ENCODE measurements around the gene CIART. TPM values are rescaled to one million over a fixed set of nuclear protein-coding genes. Genes with fewer than 3 reads are reported as not detected.
A peak's percentile ranks its signal among the peaks of the same experiment; 100 is the strongest.

Gene CIART
- total RNA-seq, 2 donors from 2014 or later = 0.66 to 1.3 TPM

DNA sequence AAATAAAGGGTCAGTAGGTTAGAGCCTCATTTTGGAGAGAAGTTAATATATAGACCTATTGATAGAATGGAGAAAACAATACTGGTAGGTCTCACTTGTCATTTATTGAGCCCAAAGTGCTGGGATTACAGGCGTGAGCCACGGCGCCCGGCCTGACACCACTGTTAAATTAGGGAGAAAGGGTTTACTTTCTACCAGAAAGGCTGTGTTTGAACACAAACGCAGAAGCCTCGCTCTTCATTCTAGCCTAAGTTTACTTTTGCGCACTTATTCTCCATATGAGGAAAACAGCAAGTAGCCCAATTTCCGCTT is 38.3 kb downstream of the CIART start:
- no peak for DNase-seq
- Histone ChIP-seq H3K9me3 (no peaks in the 10 kb centered on the region), H3K27me3 (no peaks in the 10 kb centered on the region), H3K27ac (peak overlapping the region in 3 of 4 donors; percentile 65 to 93 (median 88)), H3K4me3 (peak overlapping the region in 1 of 2 donors; percentile 89), H3K36me3 (replicated peaks in 1 of 2; ENCODE audit: insufficient read depth in 1 of 2, low read depth in 2 of 2) (peaks cover 3 to 5% of the 10 kb centered on the region in 2 donors), H3K4me1 (peaks cover 21% of the 10 kb centered on the region)
- TF ChIP-seq, protein P1, sequence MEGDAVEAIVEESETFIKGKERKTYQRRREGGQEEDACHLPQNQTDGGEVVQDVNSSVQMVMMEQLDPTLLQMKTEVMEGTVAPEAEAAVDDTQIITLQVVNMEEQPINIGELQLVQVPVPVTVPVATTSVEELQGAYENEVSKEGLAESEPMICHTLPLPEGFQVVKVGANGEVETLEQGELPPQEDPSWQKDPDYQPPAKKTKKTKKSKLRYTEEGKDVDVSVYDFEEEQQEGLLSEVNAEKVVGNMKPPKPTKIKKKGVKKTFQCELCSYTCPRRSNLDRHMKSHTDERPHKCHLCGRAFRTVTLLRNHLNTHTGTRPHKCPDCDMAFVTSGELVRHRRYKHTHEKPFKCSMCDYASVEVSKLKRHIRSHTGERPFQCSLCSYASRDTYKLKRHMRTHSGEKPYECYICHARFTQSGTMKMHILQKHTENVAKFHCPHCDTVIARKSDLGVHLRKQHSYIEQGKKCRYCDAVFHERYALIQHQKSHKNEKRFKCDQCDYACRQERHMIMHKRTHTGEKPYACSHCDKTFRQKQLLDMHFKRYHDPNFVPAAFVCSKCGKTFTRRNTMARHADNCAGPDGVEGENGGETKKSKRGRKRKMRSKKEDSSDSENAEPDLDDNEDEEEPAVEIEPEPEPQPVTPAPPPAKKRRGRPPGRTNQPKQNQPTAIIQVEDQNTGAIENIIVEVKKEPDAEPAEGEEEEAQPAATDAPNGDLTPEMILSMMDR (IDR thresholded peaks at IDR 0.05) = no peak
- no peak for TF ChIP-seq POLR2A (IDR thresholded peaks at IDR 0.05)
- intact Hi-C loops (cut with DNase I) = no loop called here
- 66 to 83% methylated on average over 8 of the region's 8 CpGs for WGBS, 2 donors
- no peak for ATAC-seq

DNA sequence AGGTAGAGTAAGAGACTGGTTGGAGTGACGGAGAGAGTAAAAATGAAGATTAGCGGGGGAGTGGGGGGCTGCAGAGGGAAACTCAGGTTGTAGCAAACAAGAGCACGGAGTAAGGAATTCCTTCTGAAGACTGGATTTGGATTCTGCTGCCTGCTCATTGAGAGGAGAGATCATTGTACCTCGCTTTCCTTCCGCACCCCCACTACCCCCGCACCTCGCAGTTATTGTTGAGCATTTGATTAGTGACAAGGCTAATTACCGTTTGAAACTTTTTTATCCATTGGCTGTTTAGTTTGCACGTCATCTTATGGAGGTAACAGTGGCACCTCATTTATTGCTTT is 39.4 kb downstream of the CIART start:
- peaks cover 10 to 11% of the 10 kb centered on the region in 2 donors for H3K36me3 ChIP-seq (replicated peaks in 1 of 2; ENCODE audit: insufficient read depth in 1 of 2, low read depth in 2 of 2)
- TF ChIP-seq, protein P1 (IDR thresholded peaks at IDR 0.05) = no peak
- no peak for TF ChIP-seq POLR2A (IDR thresholded peaks at IDR 0.05)
- H3K9me3 ChIP-seq = no peaks in the 10 kb centered on the region
- peaks cover 21% of the 10 kb centered on the region for H3K4me1 ChIP-seq
- H3K27ac ChIP-seq = peak overlapping the region; percentile 47 to 93 (median 76)
- intact Hi-C loops (cut with DNase I) = no loop called here
- DNase-seq = no peak
- 0 to 2% methylated on average over 9 of the region's 9 CpGs for WGBS, 2 donors
- peak overlapping the region; percentile 57 to 89 for H3K4me3 ChIP-seq
- no peaks in the 10 kb centered on the region for H3K27me3 ChIP-seq
- no peak for ATAC-seq

DNA sequence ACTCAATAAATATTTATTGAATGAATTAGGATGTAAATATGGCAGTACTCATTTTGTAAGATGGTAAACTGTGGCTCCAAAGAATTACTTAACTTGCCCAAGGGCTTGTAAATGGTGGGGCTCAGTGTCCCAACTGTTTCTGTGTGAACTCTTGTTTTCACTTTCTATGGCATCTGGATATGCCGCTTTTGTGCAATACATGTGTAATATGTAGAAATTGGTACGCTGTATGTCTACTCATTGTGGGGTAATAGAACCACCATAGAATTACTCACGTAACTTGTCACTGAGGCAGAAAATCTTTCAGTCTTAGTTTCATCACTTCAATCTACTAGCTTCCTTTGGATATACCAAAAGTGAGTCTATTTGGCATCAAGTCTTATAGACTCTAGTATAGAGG is 40.0 kb downstream of the CIART start:
- no peak for ATAC-seq
- 78 to 90% methylated on average over 3 of the region's 3 CpGs for WGBS, 2 donors
- TF ChIP-seq, protein P1 (IDR thresholded peaks at IDR 0.05) = no peak
- TF ChIP-seq POLR2A (IDR thresholded peaks at IDR 0.05) = no peak
- H3K4me1 ChIP-seq = peaks cover 21% of the 10 kb centered on the region
- H3K9me3 ChIP-seq = no peaks in the 10 kb centered on the region
- peaks cover 10 to 13% of the 10 kb centered on the region in 2 donors for H3K36me3 ChIP-seq (replicated peaks in 1 of 2; ENCODE audit: insufficient read depth in 1 of 2, low read depth in 2 of 2)
- DNase-seq = no peak
- no peaks in the 10 kb centered on the region for H3K27me3 ChIP-seq
- peak overlapping the region; percentile 57 to 89 for H3K4me3 ChIP-seq
- peak overlapping the region in 1 of 4 donors; percentile 47 for H3K27ac ChIP-seq
- intact Hi-C loops (cut with DNase I) = no loop called here

DNA sequence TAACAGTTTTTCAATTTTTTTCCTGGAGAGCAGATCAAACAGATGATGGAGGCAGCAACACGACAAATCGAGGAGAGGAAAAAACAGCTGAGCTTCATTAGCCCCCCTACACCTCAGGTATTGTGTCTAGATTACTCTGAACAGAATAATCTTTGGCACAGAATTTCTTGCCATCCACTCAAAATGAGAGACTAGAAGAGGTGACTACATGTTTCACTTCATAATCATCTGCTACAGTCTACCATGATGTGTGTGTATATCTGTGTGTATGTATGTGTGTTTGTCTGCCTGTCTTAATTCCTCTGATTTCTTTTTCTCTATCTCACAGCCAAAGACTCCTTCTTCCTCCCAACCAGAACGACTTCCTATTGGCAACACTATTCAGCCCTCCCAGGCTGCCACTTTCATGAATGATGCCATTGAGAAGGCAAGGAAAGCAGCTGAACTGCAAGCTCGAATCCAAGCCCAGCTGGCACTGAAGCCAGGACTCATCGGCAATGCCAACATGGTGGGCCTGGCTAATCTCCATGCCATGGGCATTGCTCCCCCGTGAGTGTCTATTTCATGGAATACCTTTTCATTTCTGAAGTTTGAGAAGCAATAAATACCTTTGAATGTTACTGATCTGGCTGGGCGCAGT is 50.4 kb downstream of the CIART start:
- peaks cover 24 to 62% of the 10 kb centered on the region in 2 donors for H3K36me3 ChIP-seq (replicated peaks in 1 of 2; ENCODE audit: insufficient read depth in 1 of 2, low read depth in 2 of 2)
- H3K4me1 ChIP-seq = no peaks in the 10 kb centered on the region
- intact Hi-C loops (cut with DNase I) = no loop called here
- TF ChIP-seq, protein P1 (IDR thresholded peaks at IDR 0.05) = no peak
- no peak for TF ChIP-seq POLR2A (IDR thresholded peaks at IDR 0.05)
- 86 to 94% methylated on average over 6 to 7 of the region's 7 CpGs for WGBS, 2 donors
- no peaks in the 10 kb centered on the region for H3K27me3 ChIP-seq
- no peaks in the 10 kb centered on the region for H3K9me3 ChIP-seq
- DNase-seq (no peak), ATAC-seq (no peak)
- H3K4me3 ChIP-seq = no peak overlapping the region
- H3K27ac ChIP-seq = no peak overlapping the region

Small RNA genes lying within 50 kb of the gene (small RNA-seq; reads per million reads assigned to genes)
- not detected for gene RNU2-17P

Other genes starting within 250 kb of the CIART start
- 10 to 100 TPM; 30.9 to 34.3 TPM for gene VPS45, start 214.8 kb upstream of the CIART start, total RNA-seq
- gene PLEKHO1, start 132.6 kb upstream of the CIART start, total RNA-seq = 1 to 10 TPM; 5.3 to 7.0 TPM
- 1 to 10 TPM; 9.2 to 9.3 TPM for gene ANP32E, start 46.4 kb upstream of the CIART start, total RNA-seq
- not detected for gene CA14, start 24.8 kb upstream of the CIART start, total RNA-seq
- gene APH1A, start 13.5 kb upstream of the CIART start, total RNA-seq = 10 to 100 TPM; 33.0 to 56.6 TPM
- 1 to 10 TPM in 1 of 2 donors, not detected in 1; 8.6 TPM for gene C1orf54, start 9.8 kb upstream of the CIART start, total RNA-seq
- gene MRPS21, start 11.3 kb downstream of the CIART start, total RNA-seq = 10 to 100 TPM; 17.9 to 23.4 TPM
- 10 to 100 TPM; 36.8 to 74.8 TPM for gene PRPF3, start 39.0 kb downstream of the CIART start, total RNA-seq
- 10 to 100 TPM; 13.2 to 17.1 TPM for gene RPRD2, start 81.6 kb downstream of the CIART start, total RNA-seq
- 1 to 10 TPM; 4.3 to 7.0 TPM for gene TARS2, start 204.9 kb downstream of the CIART start, total RNA-seq
- 1 to 10 TPM; 1.3 to 2.1 TPM for gene ECM1, start 225.6 kb downstream of the CIART start, total RNA-seq
- not detected for gene FALEC, start 233.2 kb downstream of the CIART start, total RNA-seq